T-helper 17 cell (primary cell): ENCODE data around the gene CYP4F3. TPM values are rescaled to one million over a fixed set of nuclear protein-coding genes. Genes with fewer than 3 reads are reported as not detected.
"Not testable (repeated sequence)": the region's sequence is repeated elsewhere in the genome, so short reads cannot be mapped to it uniquely, and the experiment has no call there.

Experiments used
- ATAC-seq: fragments of 150-1000 bp; cut with Tn5 transposase; 2 replicates; pipeline ENCODE4 v1.10.0; 2021; ENCODE audit warnings: mild to moderate bottlenecking, moderate library complexity
- DNase-seq, 3 donors: peaks; one replicate each; pipeline versions ENCODE4 v3.0.0 to v3.0.0-alpha.2; 2020 to 2021
- H3K9me3 ChIP-seq: one replicate; pipeline ENCODE4 v1.7.0; 2013; ENCODE audit warnings: low read length, mild to moderate bottlenecking; ENCODE audit not compliant: control insufficient read depth, poor library complexity, severe bottlenecking
- H3K27ac Mint-ChIP-seq: one replicate; pipeline ENCODE4 v1.8.0; 2022; ENCODE audit warnings: mild to moderate bottlenecking, moderate library complexity, mixed read lengths
- H3K27me3 Mint-ChIP-seq: one replicate; pipeline ENCODE4 v1.8.0; 2022; ENCODE audit warnings: mixed read lengths
- H3K36me3 Mint-ChIP-seq: one replicate; pipeline ENCODE4 v1.8.0; 2022; ENCODE audit warnings: low read depth, mixed read lengths
- H3K4me1 Mint-ChIP-seq: one replicate; pipeline ENCODE4 v1.8.0; 2022; ENCODE audit warnings: mild to moderate bottlenecking, mixed read lengths
- H3K4me3 Mint-ChIP-seq: one replicate; pipeline ENCODE4 v1.8.0; 2022; ENCODE audit warnings: mild to moderate bottlenecking, moderate library complexity, mixed read lengths
- total RNA-seq, 4 donors: library from RNA in 2 of 4; stranded (reverse) in 2 of 4; gene quantifications; one replicate each; pipeline ENCODE4 v1.2.3 and lab custom pipeline; 2022 to 2026

Gene CYP4F3
- total RNA-seq, 2 donors from 2014 or later: 0.22 TPM; not detected in 1

DNA sequence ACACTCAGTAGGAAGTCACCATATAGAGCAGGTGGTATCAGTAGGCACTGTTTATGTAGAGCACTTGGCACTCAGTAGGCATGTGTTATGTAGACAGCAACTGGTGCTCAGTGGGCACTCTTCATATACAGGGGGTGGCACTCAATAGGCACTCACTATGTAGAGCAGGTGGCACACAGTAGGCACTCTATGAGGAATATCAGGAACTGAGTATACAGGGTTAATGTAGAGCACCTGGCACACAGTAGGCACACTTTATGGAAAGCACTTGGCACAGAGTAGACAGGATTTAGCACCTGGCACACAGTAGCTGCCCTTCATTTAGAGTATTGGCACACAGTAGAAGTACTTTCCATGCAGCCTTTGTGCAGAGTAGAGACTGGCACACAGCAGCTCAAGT is 1.1 kb upstream of the CYP4F3 start:
- no peak overlapping the region for H3K27ac Mint-ChIP-seq

DNA sequence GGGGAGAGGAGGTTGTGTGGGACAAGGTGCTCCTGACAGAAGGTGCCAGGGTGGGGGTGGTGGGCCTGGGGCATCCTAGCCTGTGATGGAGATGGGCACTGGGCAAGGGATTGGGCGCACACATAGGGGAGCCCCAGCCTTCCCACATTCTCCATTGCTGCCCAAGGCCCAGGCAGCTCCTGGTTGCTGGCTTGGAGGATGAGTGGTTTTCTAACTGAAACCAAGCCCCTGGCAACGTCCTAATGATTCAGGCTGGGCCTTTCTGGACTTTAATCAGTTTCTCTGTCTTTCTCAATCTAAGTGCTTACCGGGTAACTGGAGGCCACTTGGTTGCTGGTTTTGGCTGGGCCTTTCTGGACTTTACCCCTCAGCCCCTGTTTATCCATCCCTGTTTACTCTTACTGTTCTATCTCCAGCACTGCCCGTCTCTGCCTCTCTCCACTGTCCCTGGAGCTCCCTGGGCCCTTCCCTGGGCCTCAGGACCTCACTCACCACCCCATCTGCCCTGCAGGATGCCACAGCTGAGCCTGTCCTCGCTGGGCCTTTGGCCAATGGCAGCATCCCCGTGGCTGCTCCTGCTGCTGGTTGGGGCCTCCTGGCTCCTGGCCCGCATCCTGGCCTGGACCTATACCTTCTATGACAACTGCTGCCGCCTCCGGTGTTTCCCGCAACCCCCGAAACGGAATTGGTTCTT is 354 bp downstream of the CYP4F3 start:
- Mint-ChIP-seq H3K4me1 (no peaks in the 10 kb centered on the region), H3K4me3 (no peak overlapping the region), H3K27ac (no peak overlapping the region), H3K27me3 (peaks cover 25% of the 10 kb centered on the region), H3K36me3 (no peaks in the 10 kb centered on the region)
- DNase-seq (no peak), ATAC-seq (no peak)
- no peaks in the 10 kb centered on the region for H3K9me3 ChIP-seq

More for the DNA sequence above, 1.1 kb upstream of the CYP4F3 start:
- DNase-seq (no peak), ATAC-seq (no peak)
- no peaks in the 10 kb centered on the region for H3K9me3 ChIP-seq
- Mint-ChIP-seq H3K4me1 (peaks cover under 1% of the 10 kb centered on the region), H3K4me3 (no peak overlapping the region), H3K36me3 (no peaks in the 10 kb centered on the region), H3K27me3 (peaks cover 34% of the 10 kb centered on the region)

DNA sequence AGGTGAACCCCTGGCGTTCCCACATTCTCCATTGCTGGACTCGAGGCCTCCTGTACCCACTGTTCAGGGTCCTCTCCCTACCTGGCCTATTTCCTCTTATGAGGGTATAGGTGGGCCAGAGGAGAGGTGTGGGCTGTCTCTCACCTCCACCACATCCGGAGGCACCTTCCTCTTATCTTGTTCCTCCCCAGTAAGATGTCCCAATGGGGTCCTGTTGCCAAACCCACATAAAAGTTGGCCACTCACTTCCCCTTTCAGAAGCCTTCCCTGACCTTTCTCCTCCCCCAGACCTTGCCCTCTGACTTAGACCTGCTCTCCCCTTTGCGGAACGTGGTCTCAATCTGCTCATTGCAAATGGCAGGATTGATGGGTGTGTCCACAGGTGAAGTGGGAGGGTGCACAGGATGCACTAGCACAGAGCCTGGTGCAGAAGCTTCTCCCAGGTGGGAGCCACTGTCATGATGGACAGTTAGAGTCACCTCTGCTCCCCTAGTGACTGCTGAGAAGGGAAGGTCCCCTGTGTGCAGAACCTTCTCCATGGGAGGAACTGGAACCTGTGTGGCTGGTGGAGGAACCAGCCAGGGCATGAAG is 1.3 kb downstream of the CYP4F3 start:
- no peak for ATAC-seq
- no peaks in the 10 kb centered on the region for H3K9me3 ChIP-seq
- Mint-ChIP-seq H3K36me3 (no peaks in the 10 kb centered on the region), H3K4me1 (no peaks in the 10 kb centered on the region), H3K27me3 (peaks cover 29% of the 10 kb centered on the region), H3K4me3 (no peak overlapping the region), H3K27ac (no peak overlapping the region)
- no peak for DNase-seq

DNA sequence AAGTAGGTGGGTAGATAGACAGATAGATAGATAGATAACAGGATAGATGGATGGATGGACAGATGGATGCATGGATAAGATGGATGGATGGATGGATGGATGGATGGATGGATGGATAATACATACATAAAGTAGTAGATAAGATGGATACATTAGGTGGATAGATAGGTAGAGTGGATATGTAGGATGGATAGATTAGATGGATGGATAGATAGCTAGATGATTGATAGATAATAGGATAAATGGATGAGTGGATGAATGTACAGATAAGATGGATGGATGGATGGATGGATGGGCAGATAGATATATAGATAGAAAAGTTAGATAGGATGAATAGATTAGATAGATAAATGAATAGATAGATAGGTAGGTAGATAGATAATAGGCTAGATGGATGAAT is 2.1 kb downstream of the CYP4F3 start:
- DNase-seq: no peak
- H3K27ac Mint-ChIP-seq: no peak overlapping the region
- no peaks in the 10 kb centered on the region for H3K9me3 ChIP-seq
- H3K27me3 Mint-ChIP-seq: peaks cover 29% of the 10 kb centered on the region
- no peak overlapping the region for H3K4me3 Mint-ChIP-seq
- no peaks in the 10 kb centered on the region for H3K4me1 Mint-ChIP-seq
- no peaks in the 10 kb centered on the region for H3K36me3 Mint-ChIP-seq
- no peak for ATAC-seq

DNA sequence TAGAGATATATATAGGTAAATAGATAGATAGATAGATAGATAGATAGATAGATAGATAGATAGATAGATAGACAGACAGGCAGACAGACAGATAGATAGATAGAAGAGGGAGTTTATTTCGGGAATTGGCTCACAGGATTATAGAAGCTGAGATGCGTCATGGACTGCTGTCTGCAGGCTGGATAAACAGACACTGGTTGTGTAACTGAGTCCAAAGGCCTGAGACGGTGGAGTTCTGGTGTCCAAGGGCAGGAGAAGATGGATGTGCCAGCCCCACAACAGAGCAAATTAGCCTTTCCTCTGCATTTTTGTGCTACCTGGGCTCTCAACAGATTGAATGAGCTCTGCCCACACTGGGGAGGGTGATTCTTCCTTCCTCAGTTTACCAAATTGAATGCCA is 2.7 kb downstream of the CYP4F3 start:
- DNase-seq (no peak), ATAC-seq (no peak)
- H3K27me3 Mint-ChIP-seq: peaks cover 26% of the 10 kb centered on the region
- no peaks in the 10 kb centered on the region for H3K4me1 Mint-ChIP-seq
- H3K4me3 Mint-ChIP-seq: no peak overlapping the region
- no peaks in the 10 kb centered on the region for H3K36me3 Mint-ChIP-seq
- no peak overlapping the region for H3K27ac Mint-ChIP-seq
- no peaks in the 10 kb centered on the region for H3K9me3 ChIP-seq

DNA sequence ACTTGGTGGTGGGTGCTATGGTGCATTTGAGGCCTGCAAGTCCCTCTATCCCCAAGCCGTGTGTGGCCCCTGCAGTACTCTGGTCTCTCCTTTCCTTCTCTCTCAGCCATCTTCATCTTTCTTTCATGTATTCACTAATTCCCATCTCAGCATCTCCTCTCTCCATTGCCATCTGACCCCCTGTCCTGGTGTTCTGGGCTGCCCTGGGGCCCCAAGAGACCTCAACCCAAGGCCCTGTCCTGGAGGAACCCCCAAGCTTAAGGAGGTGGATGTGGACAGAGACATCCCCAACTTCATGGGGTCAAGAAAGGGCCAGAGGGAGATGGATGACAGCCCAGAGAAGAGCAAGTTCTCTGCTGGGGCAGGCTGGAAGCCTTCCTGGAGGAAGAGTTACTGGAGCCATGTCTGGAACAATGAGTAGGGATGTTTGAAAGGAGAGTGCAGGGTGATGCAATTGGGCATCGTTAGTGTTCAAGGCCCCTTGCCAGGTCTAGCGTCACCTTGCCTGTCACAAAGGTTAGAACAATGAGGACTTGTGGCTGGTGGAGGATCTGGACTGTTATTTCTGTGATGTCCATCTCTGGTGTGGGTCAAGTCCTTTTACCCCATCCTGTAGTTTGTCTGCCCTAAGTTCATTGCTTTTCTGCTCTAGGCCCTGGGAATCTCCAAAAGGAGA is 3.5 kb downstream of the CYP4F3 start:
- H3K9me3 ChIP-seq: no peaks in the 10 kb centered on the region
- no peak overlapping the region for H3K4me3 Mint-ChIP-seq
- no peaks in the 10 kb centered on the region for H3K36me3 Mint-ChIP-seq
- peaks cover 24% of the 10 kb centered on the region for H3K27me3 Mint-ChIP-seq
- no peaks in the 10 kb centered on the region for H3K4me1 Mint-ChIP-seq
- H3K27ac Mint-ChIP-seq: no peak overlapping the region
- ATAC-seq: no peak
- no peak for DNase-seq

DNA sequence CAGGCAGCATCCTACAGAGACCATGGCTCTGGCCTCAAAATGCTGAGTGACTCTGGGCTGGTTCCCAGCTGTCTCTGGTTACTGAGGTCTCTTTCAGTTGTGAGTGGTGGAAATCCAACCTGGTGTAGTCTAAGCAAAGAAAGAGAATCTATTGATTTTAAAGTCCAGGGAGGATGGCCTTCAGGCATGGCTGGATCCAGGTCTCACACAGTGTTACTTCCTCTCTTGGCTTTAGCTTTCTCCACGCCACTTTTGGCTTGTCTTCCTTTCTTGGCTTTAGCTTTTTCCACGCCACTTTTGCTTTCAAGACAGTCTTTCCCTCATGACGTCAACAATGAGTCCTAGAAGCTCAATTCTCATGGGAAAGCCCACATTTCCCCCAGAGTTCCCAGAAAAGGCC is 4.1 kb downstream of the CYP4F3 start:
- Mint-ChIP-seq H3K4me3 (no peak overlapping the region), H3K27me3 (peaks cover 18% of the 10 kb centered on the region), H3K27ac (no peak overlapping the region), H3K4me1 (no peaks in the 10 kb centered on the region), H3K36me3 (no peaks in the 10 kb centered on the region)
- no peaks in the 10 kb centered on the region for H3K9me3 ChIP-seq
- ATAC-seq: no peak
- no peak for DNase-seq

DNA sequence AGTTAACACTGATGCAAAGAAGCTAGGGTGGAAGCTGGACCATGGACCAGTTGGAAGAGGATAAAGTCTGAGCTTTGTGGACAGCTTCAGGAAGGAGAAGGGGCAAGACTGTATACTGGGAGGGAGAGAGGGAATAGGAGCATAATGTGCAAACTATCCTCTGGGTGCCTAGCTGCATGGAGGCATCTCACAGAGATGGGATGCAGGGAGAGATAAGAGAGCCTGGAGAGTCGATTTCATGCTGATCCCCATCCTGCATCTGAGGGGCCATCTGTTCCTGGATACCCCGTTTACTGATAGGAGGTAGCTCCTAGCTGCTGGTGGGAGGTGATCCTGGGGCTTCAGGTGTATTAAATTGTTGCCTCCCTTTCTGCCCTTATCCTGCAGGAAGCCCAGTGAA is 8.8 kb downstream of the CYP4F3 start:
- Mint-ChIP-seq H3K4me1 (peaks cover 2% of the 10 kb centered on the region), H3K27me3 (peaks cover 26% of the 10 kb centered on the region), H3K4me3 (no peak overlapping the region), H3K36me3 (peaks cover 2% of the 10 kb centered on the region), H3K27ac (no peak overlapping the region)
- ATAC-seq (no peak), DNase-seq (no peak)
- no peaks in the 10 kb centered on the region for H3K9me3 ChIP-seq

DNA sequence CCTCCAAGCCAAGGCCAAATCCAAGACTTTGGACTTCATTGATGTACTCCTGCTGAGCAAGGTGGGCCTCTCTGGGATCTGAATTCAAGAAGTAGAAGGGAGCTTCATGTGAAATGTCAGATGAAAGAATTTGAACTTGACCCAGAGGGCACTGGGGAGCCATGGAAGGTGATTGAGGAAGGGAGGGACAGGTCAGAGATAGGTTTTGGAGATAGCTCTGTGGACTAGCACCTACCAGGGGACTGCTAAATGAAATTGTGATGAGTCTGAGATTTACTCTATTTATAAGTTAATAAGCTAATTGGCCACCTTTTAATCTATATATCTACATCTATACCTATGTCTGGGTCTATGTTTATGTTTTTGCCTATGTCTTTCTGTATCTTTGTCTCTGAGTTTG is 9.4 kb downstream of the CYP4F3 start:
- not testable (repeated sequence) for DNase-seq, H3K27ac Mint-ChIP-seq, H3K4me1 Mint-ChIP-seq, H3K36me3 Mint-ChIP-seq, H3K9me3 ChIP-seq, H3K4me3 Mint-ChIP-seq, ATAC-seq
- peaks cover 32% of the 10 kb centered on the region for H3K27me3 Mint-ChIP-seq

DNA sequence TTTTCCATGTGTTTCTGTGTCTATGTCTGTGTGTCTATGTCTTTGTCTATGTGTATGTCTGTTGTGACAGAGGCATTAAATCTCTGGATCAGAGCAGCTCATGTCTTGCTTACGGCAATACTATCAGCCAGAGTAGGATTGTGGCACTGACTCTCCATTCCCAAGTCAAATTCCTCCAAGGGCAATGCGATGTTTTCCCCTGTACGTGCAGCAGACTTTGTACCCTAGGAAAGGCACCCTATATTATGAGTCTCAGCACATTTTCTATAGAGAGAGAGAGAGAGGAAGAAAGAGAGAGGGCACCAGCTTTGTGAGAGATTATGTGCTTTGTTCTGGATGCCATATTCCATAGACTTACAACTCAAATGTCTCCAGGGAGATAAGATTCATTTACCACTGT is 11.1 kb downstream of the CYP4F3 start:
- Mint-ChIP-seq H3K27me3 (peaks cover 42% of the 10 kb centered on the region), H3K36me3 (peaks cover 2% of the 10 kb centered on the region), H3K4me3 (no peak overlapping the region), H3K4me1 (peaks cover 2% of the 10 kb centered on the region), H3K27ac (no peak overlapping the region)
- H3K9me3 ChIP-seq: no peaks in the 10 kb centered on the region
- DNase-seq (no peak), ATAC-seq (no peak)

DNA sequence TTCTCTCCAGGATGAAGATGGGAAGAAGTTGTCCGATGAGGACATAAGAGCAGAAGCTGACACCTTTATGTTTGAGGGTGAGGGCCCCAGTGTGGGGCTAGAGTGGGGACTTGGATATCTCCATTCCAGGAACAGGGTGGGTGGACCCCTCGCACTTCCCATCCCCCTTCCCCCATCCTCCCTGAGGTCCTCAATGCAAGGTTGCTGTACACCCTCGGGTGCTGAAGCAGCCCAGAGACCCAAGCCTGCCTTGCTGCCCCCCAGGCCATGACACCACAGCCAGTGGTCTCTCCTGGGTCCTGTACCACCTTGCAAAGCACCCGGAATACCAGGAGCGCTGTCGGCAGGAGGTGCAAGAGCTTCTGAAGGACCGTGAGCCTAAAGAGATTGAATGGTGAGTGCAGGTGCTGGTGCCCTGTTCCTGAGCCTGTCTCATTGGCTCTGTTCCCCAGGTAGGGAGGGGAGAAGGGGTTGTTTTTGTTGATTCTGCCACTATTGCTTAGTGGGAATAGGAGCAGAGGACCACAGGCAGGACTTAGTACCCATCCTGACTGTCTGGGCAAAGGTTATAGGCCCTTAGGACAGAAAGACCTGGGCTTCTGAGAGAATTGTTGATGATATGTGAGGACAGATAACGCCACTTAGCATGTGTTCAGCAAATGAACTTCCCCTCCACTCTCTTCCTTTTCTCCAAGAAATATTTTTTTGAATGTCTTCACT is 12.0 kb downstream of the CYP4F3 start:
- Mint-ChIP-seq H3K4me3 (no peak overlapping the region), H3K36me3 (peaks cover 2% of the 10 kb centered on the region), H3K4me1 (peaks cover 2% of the 10 kb centered on the region), H3K27me3 (peaks cover 42% of the 10 kb centered on the region), H3K27ac (no peak overlapping the region)
- ATAC-seq (no peak), DNase-seq (no peak)
- H3K9me3 ChIP-seq: no peaks in the 10 kb centered on the region

DNA sequence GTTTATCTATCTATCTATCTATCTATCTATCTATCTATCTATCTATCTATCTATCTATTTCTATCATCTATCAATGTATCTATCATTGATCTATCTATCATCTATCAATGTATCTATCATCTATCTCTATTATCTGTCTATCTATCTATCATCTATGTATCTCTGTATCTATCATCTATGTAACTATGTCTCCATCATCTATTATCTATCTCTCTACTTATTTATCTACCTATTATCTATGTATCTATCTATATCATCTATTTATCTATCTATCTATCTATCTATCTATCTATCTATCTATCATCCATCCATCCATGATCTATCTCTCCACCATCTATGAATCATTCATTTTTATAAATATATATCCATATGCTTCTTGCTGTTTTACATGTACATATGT is 15.8 kb downstream of the CYP4F3 start:
- H3K36me3 Mint-ChIP-seq: peaks cover 2% of the 10 kb centered on the region
- no peaks in the 10 kb centered on the region for H3K9me3 ChIP-seq
- H3K4me3 Mint-ChIP-seq: no peak overlapping the region
- H3K27me3 Mint-ChIP-seq: peaks cover 52% of the 10 kb centered on the region
- ATAC-seq: no peak
- DNase-seq: no peak
- H3K4me1 Mint-ChIP-seq: peaks cover 2% of the 10 kb centered on the region
- H3K27ac Mint-ChIP-seq: no peak overlapping the region

DNA sequence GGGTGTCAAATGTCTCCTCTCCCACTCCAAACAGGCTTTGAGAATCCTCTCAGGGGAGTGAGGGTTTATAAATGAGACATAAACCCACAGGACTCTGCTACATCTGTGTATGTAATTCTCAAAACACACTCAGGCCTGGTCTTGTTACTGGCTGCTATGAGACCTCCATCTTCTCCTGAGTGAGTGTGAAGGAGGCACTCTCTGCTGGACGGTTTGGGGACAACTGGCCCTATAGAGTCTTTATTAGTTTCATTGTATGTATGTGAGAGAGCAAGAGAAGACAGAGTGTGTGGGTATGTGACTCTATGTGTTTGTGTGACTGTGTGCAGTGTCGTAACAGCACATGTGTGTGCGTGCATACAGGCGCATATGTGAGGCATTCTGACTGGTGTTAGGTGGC is 22.6 kb downstream of the CYP4F3 start:
- H3K27me3 Mint-ChIP-seq: peaks cover 25% of the 10 kb centered on the region
- no peak for ATAC-seq
- no peaks in the 10 kb centered on the region for H3K36me3 Mint-ChIP-seq
- no peak overlapping the region for H3K27ac Mint-ChIP-seq
- H3K9me3 ChIP-seq: no peaks in the 10 kb centered on the region
- no peak overlapping the region for H3K4me3 Mint-ChIP-seq
- no peaks in the 10 kb centered on the region for H3K4me1 Mint-ChIP-seq
- no peak for DNase-seq
